Measurements from ENCODE around the gene AVPR1A. TPM values are rescaled to one million over a fixed set of nuclear protein-coding genes. Genes with fewer than 3 reads are reported as not detected.

The AVPR1A gene
- total and polyA plus RNA-seq, 2 donors (not counting 1 experiment from before 2014, with no cell fraction given) = not detected

- ChIA-PET CTCF (no interaction called here), POLR2A (no interaction called here)
- Histone ChIP-seq H3K9ac (ENCODE audit: low read length) (no peak overlapping the region), H4K20me1 (ENCODE audit: control insufficient read depth, insufficient read depth, low read length, poor library complexity, severe bottlenecking) (no peaks in the 10 kb centered on the region), H3K4me1 (ENCODE audit: control insufficient read depth in 2 of 2, insufficient read depth in 2 of 2, low read length in 2 of 2) (no peaks in the 10 kb centered on the region), H3K79me2 (ENCODE audit: control insufficient read depth, insufficient read depth, low read length) (no peaks in the 10 kb centered on the region), H2AFZ (ENCODE audit: insufficient read depth, low read depth, low read length, poor library complexity, severe bottlenecking) (no peak overlapping the region), H3K4me3 (ENCODE audit: control extremely low read depth in 1 of 5, extremely low read depth in 1 of 5, insufficient read depth in 1 of 5, low read depth in 2 of 5, low read length in 4 of 5) (no peak overlapping the region), H3K4me2 (replicated peaks; ENCODE audit: low read depth, low read length, poor library complexity, severe bottlenecking) (no peak overlapping the region), H3K36me3 (replicated peaks in 1 of 2; ENCODE audit: control extremely low read depth in 1 of 2, control insufficient read depth in 1 of 2, extremely low read depth in 1 of 2, insufficient read depth in 2 of 2, low read length in 1 of 2) (no peaks in the 10 kb centered on the region), H3K9me3 (ENCODE audit: control extremely low read depth in 1 of 3, control insufficient read depth in 2 of 3, insufficient read depth in 1 of 3, low read length in 2 of 3) (no peaks in the 10 kb centered on the region), H3K27ac (ENCODE audit: low read length in 2 of 2) (no peak overlapping the region), H3K27me3 (replicated peaks in 1 of 4; ENCODE audit: control extremely low read depth in 1 of 4, control insufficient read depth in 3 of 4, insufficient read depth in 4 of 4, low read length in 3 of 4) (peaks cover 0 to 3% (median 0%) of the 10 kb centered on the region in 4 experiments)
- no CpG with 5 or more reads among the region's 2 CpGs for WGBS (ENCODE audit: insufficient coverage)
- intact Hi-C loops (cut with micrococcal nuclease) = no loop called here
- DNase-seq = no peak
- no peak for TF ChIP-seq EZH2 (IDR thresholded peaks at IDR 0.05; ENCODE audit: borderline replicate concordance, insufficient read depth, low read depth, low read length, poor library complexity, severe bottlenecking)
- TF ChIP-seq, protein P1, sequence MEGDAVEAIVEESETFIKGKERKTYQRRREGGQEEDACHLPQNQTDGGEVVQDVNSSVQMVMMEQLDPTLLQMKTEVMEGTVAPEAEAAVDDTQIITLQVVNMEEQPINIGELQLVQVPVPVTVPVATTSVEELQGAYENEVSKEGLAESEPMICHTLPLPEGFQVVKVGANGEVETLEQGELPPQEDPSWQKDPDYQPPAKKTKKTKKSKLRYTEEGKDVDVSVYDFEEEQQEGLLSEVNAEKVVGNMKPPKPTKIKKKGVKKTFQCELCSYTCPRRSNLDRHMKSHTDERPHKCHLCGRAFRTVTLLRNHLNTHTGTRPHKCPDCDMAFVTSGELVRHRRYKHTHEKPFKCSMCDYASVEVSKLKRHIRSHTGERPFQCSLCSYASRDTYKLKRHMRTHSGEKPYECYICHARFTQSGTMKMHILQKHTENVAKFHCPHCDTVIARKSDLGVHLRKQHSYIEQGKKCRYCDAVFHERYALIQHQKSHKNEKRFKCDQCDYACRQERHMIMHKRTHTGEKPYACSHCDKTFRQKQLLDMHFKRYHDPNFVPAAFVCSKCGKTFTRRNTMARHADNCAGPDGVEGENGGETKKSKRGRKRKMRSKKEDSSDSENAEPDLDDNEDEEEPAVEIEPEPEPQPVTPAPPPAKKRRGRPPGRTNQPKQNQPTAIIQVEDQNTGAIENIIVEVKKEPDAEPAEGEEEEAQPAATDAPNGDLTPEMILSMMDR (IDR thresholded peaks at IDR 0.05) = no peak
- H3K27ac Mint-ChIP-seq = no peak overlapping the region
- H3K4me3 Mint-ChIP-seq = no peak overlapping the region
- no peaks in the 10 kb centered on the region for H3K4me1 Mint-ChIP-seq
- H3K9me3 Mint-ChIP-seq (ENCODE audit: insufficient read depth) = no peaks in the 10 kb centered on the region
- H3K27me3 Mint-ChIP-seq = peaks cover 6% of the 10 kb centered on the region
- no peak for ATAC-seq (ENCODE audit: low read depth)
These were observed 49.1 kb downstream of the AVPR1A start for GRCh38 chr12:63101920-63102319.

DNA sequence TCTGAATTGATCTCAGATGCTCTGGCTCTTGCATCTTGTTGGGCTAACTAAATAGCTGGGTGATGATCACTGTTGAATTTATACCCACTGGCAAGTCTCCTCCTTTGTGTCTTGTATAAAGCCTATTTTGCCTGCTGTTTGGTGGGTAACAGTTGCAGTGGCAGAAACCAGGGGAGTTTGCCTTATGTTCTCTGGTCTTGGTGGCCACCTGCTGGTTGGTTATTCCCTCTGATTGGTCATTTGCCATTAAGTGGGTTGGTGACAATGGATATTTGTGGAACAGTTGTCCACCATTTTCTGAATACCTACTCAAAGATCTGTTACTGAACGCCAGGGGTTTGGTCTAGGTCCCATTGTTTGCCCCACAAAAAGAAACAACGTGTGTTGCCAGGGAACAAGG, 52.1 kb downstream of the AVPR1A start:
- no peaks in the 10 kb centered on the region for H3K4me1 Mint-ChIP-seq
- no peak overlapping the region for H3K4me3 ChIP-seq (ENCODE audit: control extremely low read depth in 1 of 5, extremely low read depth in 1 of 5, insufficient read depth in 1 of 5, low read depth in 2 of 5, low read length in 4 of 5)
- no peak for ATAC-seq (ENCODE audit: low read depth)
- DNase-seq = no peak
- H2AFZ ChIP-seq (ENCODE audit: insufficient read depth, low read depth, low read length, poor library complexity, severe bottlenecking) = no peak overlapping the region
- H3K4me1 ChIP-seq (ENCODE audit: control insufficient read depth in 2 of 2, insufficient read depth in 2 of 2, low read length in 2 of 2) = no peaks in the 10 kb centered on the region
- no peak overlapping the region for H3K27ac ChIP-seq (ENCODE audit: low read length in 2 of 2)
- ChIA-PET POLR2A (no interaction called here), CTCF (no interaction called here)
- WGBS (ENCODE audit: insufficient coverage) = no CpG with 5 or more reads among the region's 2 CpGs
- no peaks in the 10 kb centered on the region for H3K36me3 ChIP-seq (replicated peaks in 1 of 2; ENCODE audit: control extremely low read depth in 1 of 2, control insufficient read depth in 1 of 2, extremely low read depth in 1 of 2, insufficient read depth in 2 of 2, low read length in 1 of 2)
- H3K4me2 ChIP-seq (replicated peaks; ENCODE audit: low read depth, low read length, poor library complexity, severe bottlenecking) = no peak overlapping the region
- H3K27me3 ChIP-seq (replicated peaks in 1 of 4; ENCODE audit: control extremely low read depth in 1 of 4, control insufficient read depth in 3 of 4, insufficient read depth in 4 of 4, low read length in 3 of 4) = peaks cover 0 to 3% (median 0%) of the 10 kb centered on the region in 4 experiments
- no peaks in the 10 kb centered on the region for H3K9me3 Mint-ChIP-seq (ENCODE audit: insufficient read depth)
- no peaks in the 10 kb centered on the region for H3K9me3 ChIP-seq (ENCODE audit: control extremely low read depth in 1 of 3, control insufficient read depth in 2 of 3, insufficient read depth in 1 of 3, low read length in 2 of 3)
- no peaks in the 10 kb centered on the region for H4K20me1 ChIP-seq (ENCODE audit: control insufficient read depth, insufficient read depth, low read length, poor library complexity, severe bottlenecking)
- H3K27ac Mint-ChIP-seq = no peak overlapping the region
- intact Hi-C loops (cut with micrococcal nuclease) = no loop called here
- no peak overlapping the region for H3K4me3 Mint-ChIP-seq
- H3K9ac ChIP-seq (ENCODE audit: low read length) = no peak overlapping the region
- H3K79me2 ChIP-seq (ENCODE audit: control insufficient read depth, insufficient read depth, low read length) = no peaks in the 10 kb centered on the region
- H3K27me3 Mint-ChIP-seq = peaks cover 6% of the 10 kb centered on the region
- no peak for TF ChIP-seq EZH2 (IDR thresholded peaks at IDR 0.05; ENCODE audit: borderline replicate concordance, insufficient read depth, low read depth, low read length, poor library complexity, severe bottlenecking)
- TF ChIP-seq, protein P1 (IDR thresholded peaks at IDR 0.05) = no peak

Measured in B cell (primary cell).